ENCODE results near the gene JARID2.

Gene JARID2

GRCh38 chr6:15443119-15443830, 197.4 kb downstream of the JARID2 start:
- no peaks in the 10 kb centered on the region for H3K36me3 ChIP-seq (replicated peaks; ENCODE audit: insufficient read depth, low read length)
- no peak for DNase-seq
- H3K9me2 ChIP-seq (replicated peaks; ENCODE audit: insufficient read depth, low read length), result no peaks in the 10 kb centered on the region
- H3K4me1 ChIP-seq (ENCODE audit: low read length), result peaks cover 27% of the 10 kb centered on the region
- H3K4me3 ChIP-seq (ENCODE audit: low read length), result no peak overlapping the region
- no peaks in the 10 kb centered on the region for H3K9me3 ChIP-seq (replicated peaks; ENCODE audit: insufficient read depth, low read length)
- H3K27ac ChIP-seq (ENCODE audit: low read length), result no peak overlapping the region
- no peak overlapping the region for H3K4me2 ChIP-seq (ENCODE audit: low read depth, low read length)
- no peak overlapping the region for H3K9ac ChIP-seq (ENCODE audit: low read length)
- no peak for TF ChIP-seq EZH2phosphoT487 (IDR thresholded peaks at IDR 0.05; ENCODE audit: low read length)
- TF ChIP-seq, protein P1, sequence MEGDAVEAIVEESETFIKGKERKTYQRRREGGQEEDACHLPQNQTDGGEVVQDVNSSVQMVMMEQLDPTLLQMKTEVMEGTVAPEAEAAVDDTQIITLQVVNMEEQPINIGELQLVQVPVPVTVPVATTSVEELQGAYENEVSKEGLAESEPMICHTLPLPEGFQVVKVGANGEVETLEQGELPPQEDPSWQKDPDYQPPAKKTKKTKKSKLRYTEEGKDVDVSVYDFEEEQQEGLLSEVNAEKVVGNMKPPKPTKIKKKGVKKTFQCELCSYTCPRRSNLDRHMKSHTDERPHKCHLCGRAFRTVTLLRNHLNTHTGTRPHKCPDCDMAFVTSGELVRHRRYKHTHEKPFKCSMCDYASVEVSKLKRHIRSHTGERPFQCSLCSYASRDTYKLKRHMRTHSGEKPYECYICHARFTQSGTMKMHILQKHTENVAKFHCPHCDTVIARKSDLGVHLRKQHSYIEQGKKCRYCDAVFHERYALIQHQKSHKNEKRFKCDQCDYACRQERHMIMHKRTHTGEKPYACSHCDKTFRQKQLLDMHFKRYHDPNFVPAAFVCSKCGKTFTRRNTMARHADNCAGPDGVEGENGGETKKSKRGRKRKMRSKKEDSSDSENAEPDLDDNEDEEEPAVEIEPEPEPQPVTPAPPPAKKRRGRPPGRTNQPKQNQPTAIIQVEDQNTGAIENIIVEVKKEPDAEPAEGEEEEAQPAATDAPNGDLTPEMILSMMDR (IDR thresholded peaks at IDR 0.05; ENCODE audit: low read length), result no peak
- TF ChIP-seq EZH2 (optimal IDR thresholded peaks at IDR 0.05; ENCODE audit: low read depth, low read length), result no peak
- H3F3A ChIP-seq (ENCODE audit: insufficient read depth, low read length), result no peaks in the 10 kb centered on the region
- H2AFZ ChIP-seq (ENCODE audit: low read length), result no peak overlapping the region
- no peaks in the 10 kb centered on the region for H3K27me3 ChIP-seq (replicated peaks; ENCODE audit: insufficient read depth, low read length)
- H3K79me2 ChIP-seq (ENCODE audit: low read length), result peaks cover 89% of the 10 kb centered on the region
- H4K20me1 ChIP-seq (ENCODE audit: insufficient read depth, low read length), result no peaks in the 10 kb centered on the region

GRCh38 chr6:15444081-15444731, 198.3 kb downstream of the JARID2 start:
- Histone ChIP-seq H3K27ac (ENCODE audit: low read length) (no peak overlapping the region), H3K9me2 (replicated peaks; ENCODE audit: insufficient read depth, low read length) (no peaks in the 10 kb centered on the region), H2AFZ (ENCODE audit: low read length) (no peak overlapping the region), H3K79me2 (ENCODE audit: low read length) (peaks cover 93% of the 10 kb centered on the region), H3K27me3 (replicated peaks; ENCODE audit: insufficient read depth, low read length) (no peaks in the 10 kb centered on the region), H3K9ac (ENCODE audit: low read length) (no peak overlapping the region), H4K20me1 (ENCODE audit: insufficient read depth, low read length) (no peaks in the 10 kb centered on the region), H3K4me1 (ENCODE audit: low read length) (peaks cover 23% of the 10 kb centered on the region), H3K9me3 (replicated peaks; ENCODE audit: insufficient read depth, low read length) (no peaks in the 10 kb centered on the region), H3K4me3 (ENCODE audit: low read length) (no peak overlapping the region), H3F3A (ENCODE audit: insufficient read depth, low read length) (no peaks in the 10 kb centered on the region), H3K4me2 (ENCODE audit: low read depth, low read length) (no peak overlapping the region), H3K36me3 (replicated peaks; ENCODE audit: insufficient read depth, low read length) (no peaks in the 10 kb centered on the region)
- no peak for DNase-seq
- no peak for TF ChIP-seq EZH2phosphoT487 (IDR thresholded peaks at IDR 0.05; ENCODE audit: low read length)
- TF ChIP-seq EZH2 (optimal IDR thresholded peaks at IDR 0.05; ENCODE audit: low read depth, low read length), result no peak
- TF ChIP-seq, protein P1 (IDR thresholded peaks at IDR 0.05; ENCODE audit: low read length), result no peak

- H3K9ac ChIP-seq (ENCODE audit: low read length), result no peak overlapping the region
- no peak overlapping the region for H3K4me2 ChIP-seq (ENCODE audit: low read depth, low read length)
- no peaks in the 10 kb centered on the region for H4K20me1 ChIP-seq (ENCODE audit: insufficient read depth, low read length)
- H3K27ac ChIP-seq (ENCODE audit: low read length), result no peak overlapping the region
- no peak overlapping the region for H3K4me3 ChIP-seq (ENCODE audit: low read length)
- peaks cover 92% of the 10 kb centered on the region for H3K79me2 ChIP-seq (ENCODE audit: low read length)
- H3K27me3 ChIP-seq (replicated peaks; ENCODE audit: insufficient read depth, low read length), result no peaks in the 10 kb centered on the region
- peaks cover 16% of the 10 kb centered on the region for H3K4me1 ChIP-seq (ENCODE audit: low read length)
- no peaks in the 10 kb centered on the region for H3K9me3 ChIP-seq (replicated peaks; ENCODE audit: insufficient read depth, low read length)
- TF ChIP-seq EZH2phosphoT487 (IDR thresholded peaks at IDR 0.05; ENCODE audit: low read length) (no peak), EZH2 (optimal IDR thresholded peaks at IDR 0.05; ENCODE audit: low read depth, low read length) (no peak)
- TF ChIP-seq, protein P1 (IDR thresholded peaks at IDR 0.05; ENCODE audit: low read length), result no peak
- no peak overlapping the region for H2AFZ ChIP-seq (ENCODE audit: low read length)
- no peaks in the 10 kb centered on the region for H3K9me2 ChIP-seq (replicated peaks; ENCODE audit: insufficient read depth, low read length)
- no peak for DNase-seq
- H3F3A ChIP-seq (ENCODE audit: insufficient read depth, low read length), result no peaks in the 10 kb centered on the region
- H3K36me3 ChIP-seq (replicated peaks; ENCODE audit: insufficient read depth, low read length), result no peaks in the 10 kb centered on the region
Observed at GRCh38 chr6:15444881-15445280, 199.0 kb downstream of the JARID2 start.
